HG03108 (cell line): Measurements from ENCODE around the gene PREX1.

Experiments
- ATAC-seq: cut with Tn5 transposase; IDR thresholded peaks from one replicate; pipeline ENCODE4 v1.9.1; 2021; ENCODE audit warnings: moderate library complexity; ENCODE audit not compliant: unreplicated experiment

Gene PREX1

GRCh38 chr20:48706116-48706656 is 121.6 kb downstream of the PREX1 start:
- no peak for ATAC-seq

GRCh38 chr20:48705240-48706115 is 122.3 kb downstream of the PREX1 start:
- no peak for ATAC-seq

GRCh38 chr20:48704761-48705160 is 123.0 kb downstream of the PREX1 start:
- no peak for ATAC-seq

GRCh38 chr20:48703511-48704219 is 124.1 kb downstream of the PREX1 start:
- ATAC-seq, result no peak

GRCh38 chr20:48703107-48703506 is 124.7 kb downstream of the PREX1 start:
- ATAC-seq, result no peak

- no peak for ATAC-seq
These were observed 125.3 kb downstream of the PREX1 start for GRCh38 chr20:48702455-48702913.

- no peak for ATAC-seq
These were observed 126.1 kb downstream of the PREX1 start for GRCh38 chr20:48701702-48702101.

- ATAC-seq, result no peak
These were observed 129.1 kb downstream of the PREX1 start for GRCh38 chr20:48698507-48699267.

GRCh38 chr20:48697845-48698491 is 129.8 kb downstream of the PREX1 start:
- ATAC-seq, result no peak

GRCh38 chr20:48696671-48697070 is 131.1 kb downstream of the PREX1 start:
- no peak for ATAC-seq

- ATAC-seq, result no peak
These were observed 132.1 kb downstream of the PREX1 start for GRCh38 chr20:48695738-48696137.

GRCh38 chr20:48695255-48695654 is 132.5 kb downstream of the PREX1 start:
- ATAC-seq, result no peak

GRCh38 chr20:48694381-48694865 is 133.4 kb downstream of the PREX1 start:
- ATAC-seq, result no peak

- ATAC-seq, result no peak
These were observed 136.3 kb downstream of the PREX1 start for GRCh38 chr20:48691523-48691922.

- ATAC-seq, result no peak
These were observed 136.9 kb downstream of the PREX1 start for GRCh38 chr20:48690888-48691287.

GRCh38 chr20:48689874-48690571 is 137.8 kb downstream of the PREX1 start:
- no peak for ATAC-seq

- no peak for ATAC-seq
These were observed 138.4 kb downstream of the PREX1 start for GRCh38 chr20:48689388-48689787.

GRCh38 chr20:48688579-48688978 is 139.2 kb downstream of the PREX1 start:
- ATAC-seq, result no peak

GRCh38 chr20:48687117-48687800 is 140.5 kb downstream of the PREX1 start:
- ATAC-seq, result no peak
